H1 (cell line): ENCODE measurements around the gene ERFE.

ENCODE experiments used
- ATF3 ChIP-seq: IDR thresholded peaks from 2 replicates; pipeline ENCODE4 v1.6.1; 2011; ENCODE audit warnings: low read depth, mild to moderate bottlenecking, low read length; ENCODE audit not compliant: insufficient read depth
- CTCF ChIP-seq, 3 experiments: IDR thresholded peaks; 1 replicate in 2 of 3; 2 replicates in 1 of 3; pipeline versions ENCODE4 v1.5.1 to v1.6.1; 2011; ENCODE audit warnings: low read length in 3 of 3, mild to moderate bottlenecking in 3 of 3, inconsistent platforms in 2 of 3, low read depth in 1 of 3, moderate library complexity in 1 of 3; ENCODE audit not compliant: insufficient read depth in 1 of 3; ENCODE audit errors: control extremely low read depth in 1 of 3
- EZH2 ChIP-seq: fragments of 200-600 bp; sonication (generic); IDR thresholded peaks from 2 replicates; pipeline ENCODE4 v1.7.1; 2012; ENCODE audit warnings: low read depth, mild to moderate bottlenecking, moderate library complexity, low read length, inconsistent platforms; ENCODE audit not compliant: severe bottlenecking
- HDAC6 ChIP-seq: IDR thresholded peaks from one replicate; pipeline ENCODE4 v1.7.1; 2012; ENCODE audit warnings: low read depth, mild to moderate bottlenecking, inconsistent platforms, low read length, moderate library complexity
- POLR2A ChIP-seq, 2 experiments: IDR thresholded peaks; 1 replicate in 1 of 2; 2 replicates in 1 of 2; pipeline ENCODE4 v1.6.1; 2011; ENCODE audit warnings: low read depth in 2 of 2, low read length in 2 of 2, mild to moderate bottlenecking in 2 of 2; ENCODE audit errors: control extremely low read depth in 1 of 2

- TF ChIP-seq POLR2A (IDR thresholded peaks at IDR 0.05; ENCODE audit: control extremely low read depth in 1 of 2, low read depth in 2 of 2, low read length in 2 of 2) (no peak), EZH2 (no peak), HDAC6 (no peak), CTCF (IDR thresholded peaks at IDR 0.05; ENCODE audit: control extremely low read depth in 1 of 3, insufficient read depth in 1 of 3, low read depth in 1 of 3, low read length in 3 of 3) (no peak), ATF3 (no peak)
Measured at GRCh38 chr2:238129166-238130010, 29.4 kb upstream of the ERFE start.
